WTC11 (cell line): ENCODE data around the gene IDUA. TPM values are rescaled to one million over a fixed set of nuclear protein-coding genes. Genes with fewer than 3 reads are reported as not detected.

ENCODE experiments used
- ATAC-seq: fragments of 200-7000 bp; cut with Tn5 transposase; 2 replicates; pipeline ENCODE4 v1.10.0; 2021; ENCODE audit warnings: mild to moderate bottlenecking, moderate library complexity
- CTCF ChIA-PET: fragments of 300-600 bp; sonication (Branson Sonifier 250); formaldehyde crosslinking; loops from one replicate; lab custom pipeline; 2021; ENCODE audit warnings: antibody characterized with exemption; lab: Charles Lee
- POLR2A ChIA-PET: fragments of 350-600 bp; sonication (Branson Sonifier 250); formaldehyde crosslinking; loops from one replicate; lab custom pipeline; 2021; ENCODE audit warnings: antibody characterized with exemption; lab: Charles Lee
- DNase-seq: peaks from one replicate; pipeline ENCODE4 v3.0.0; 2021; ENCODE audit warnings: low spot score
- H3K27ac Mint-ChIP-seq: 2 replicates; pipeline ENCODE4 v1.8.0; 2021; ENCODE audit warnings: mixed read lengths
- H3K27me3 Mint-ChIP-seq: 2 replicates; pipeline ENCODE4 v1.8.0; 2021; ENCODE audit warnings: low read depth, mild to moderate bottlenecking, moderate library complexity, mixed read lengths
- H3K36me3 Mint-ChIP-seq: 2 replicates; pipeline ENCODE4 v1.8.0; 2021; ENCODE audit warnings: mixed read lengths
- H3K4me1 Mint-ChIP-seq: 2 replicates; pipeline ENCODE4 v1.8.0; 2022; ENCODE audit warnings: mixed read lengths
- H3K4me3 Mint-ChIP-seq: 2 replicates; pipeline ENCODE4 v1.8.0; 2021; ENCODE audit warnings: mild to moderate bottlenecking, moderate library complexity, mixed read lengths
- H3K9me3 Mint-ChIP-seq: 2 replicates; pipeline ENCODE4 v1.8.0; 2021; ENCODE audit warnings: mixed read lengths
- AFF4 ChIP-seq: sonication (generic); formaldehyde crosslinking; IDR thresholded peaks from 2 replicates; pipeline ENCODE4 v1.8.1; 2023; ENCODE audit warnings: mild to moderate bottlenecking, missing genetic modification reagents, borderline replicate concordance
- AR ChIP-seq: fragments of 250-450 bp; sonication (Bioruptor Pico); IDR thresholded peaks from 2 replicates; pipeline ENCODE4 v1.9.0; 2021; ENCODE audit warnings: mild to moderate bottlenecking
- ARID4B ChIP-seq: sonication (generic); formaldehyde crosslinking; IDR thresholded peaks from 2 replicates; pipeline ENCODE4 v1.8.0; 2023; ENCODE audit warnings: missing genetic modification reagents, mild to moderate bottlenecking, borderline replicate concordance
- CREB1 ChIP-seq: sonication (generic); formaldehyde crosslinking; IDR thresholded peaks from 2 replicates; pipeline ENCODE4 v1.8.0; 2023; ENCODE audit warnings: mild to moderate bottlenecking, missing genetic modification reagents
- E2F4 ChIP-seq: sonication (generic); formaldehyde crosslinking; IDR thresholded peaks from 2 replicates; pipeline ENCODE4 v1.8.1; 2022; ENCODE audit warnings: low read depth, mild to moderate bottlenecking, moderate library complexity, missing genetic modification reagents, borderline replicate concordance
- ELF4 ChIP-seq: sonication (generic); formaldehyde crosslinking; IDR thresholded peaks from 2 replicates; pipeline ENCODE4 v1.8.1; 2022; ENCODE audit warnings: low read depth, mild to moderate bottlenecking, moderate library complexity, missing genetic modification reagents
- GTF2I ChIP-seq: fragments of 250-450 bp; sonication (Bioruptor Pico); conservative IDR thresholded peaks from 2 replicates; pipeline ENCODE4 v1.4.0; 2021; ENCODE audit warnings: mild to moderate bottlenecking
- IRF2 ChIP-seq: sonication (generic); formaldehyde crosslinking; IDR thresholded peaks from 2 replicates; pipeline ENCODE4 v1.8.0; 2022; ENCODE audit warnings: low read depth, missing genetic modification reagents, borderline replicate concordance
- MYBL2 ChIP-seq: sonication (generic); formaldehyde crosslinking; IDR thresholded peaks from 2 replicates; pipeline ENCODE4 v1.8.1; 2023; ENCODE audit warnings: mild to moderate bottlenecking, moderate library complexity, missing genetic modification reagents
- PRRX2 ChIP-seq: fragments of 250-450 bp; sonication (Bioruptor Pico); IDR thresholded peaks from 2 replicates; pipeline ENCODE4 v1.8.0; 2021; ENCODE audit warnings: mild to moderate bottlenecking
- RORB ChIP-seq: fragments of 250-450 bp; sonication (Bioruptor Pico); IDR thresholded peaks from 2 replicates; pipeline ENCODE4 v1.9.0; 2021; ENCODE audit warnings: mild to moderate bottlenecking
- STAT6 ChIP-seq: sonication (generic); formaldehyde crosslinking; conservative IDR thresholded peaks from 2 replicates; pipeline ENCODE4 v1.8.1; 2023; ENCODE audit warnings: mild to moderate bottlenecking, low read depth, missing genetic modification reagents, moderate library complexity
- TEAD4 ChIP-seq: sonication (generic); formaldehyde crosslinking; IDR thresholded peaks from 2 replicates; pipeline ENCODE4 v1.8.0; 2022; ENCODE audit warnings: mild to moderate bottlenecking, missing genetic modification reagents
- ZNF121 ChIP-seq: sonication (generic); formaldehyde crosslinking; IDR thresholded peaks from 2 replicates; pipeline ENCODE4 v1.8.0; 2023; ENCODE audit warnings: missing genetic modification reagents
- ZNF138 ChIP-seq: sonication (generic); formaldehyde crosslinking; conservative IDR thresholded peaks from 2 replicates; pipeline ENCODE4 v1.8.1; 2022; ENCODE audit warnings: mild to moderate bottlenecking, moderate library complexity, missing genetic modification reagents
- ZNF219 ChIP-seq: sonication (generic); formaldehyde crosslinking; IDR thresholded peaks from 2 replicates; pipeline ENCODE4 v1.8.0; 2023; ENCODE audit warnings: missing genetic modification reagents, mild to moderate bottlenecking, borderline replicate concordance
- ZNF232 ChIP-seq: sonication (generic); formaldehyde crosslinking; IDR thresholded peaks from 2 replicates; pipeline ENCODE4 v1.8.0; 2022; ENCODE audit warnings: mild to moderate bottlenecking, missing genetic modification reagents
- ZNF281 ChIP-seq: sonication (generic); formaldehyde crosslinking; IDR thresholded peaks from 2 replicates; pipeline ENCODE4 v1.8.0; 2023; ENCODE audit warnings: mild to moderate bottlenecking, missing genetic modification reagents
- total RNA-seq: library from RNA; stranded (reverse); gene quantifications from 3 replicates; pipeline ENCODE4 v1.2.3, GENCODE V29; 2021

The IDUA gene
- total RNA-seq, 1 experiment from 2014 or later = 8.7 TPM

- CTCF ChIA-PET = no interaction called here
- peaks cover 5% of the 10 kb centered on the region for H3K4me1 Mint-ChIP-seq
- TF ChIP-seq ELF4 (CRISPR knock-in tag) (no peak), ZNF232 (no peak), AFF4 (CRISPR knock-in tag) (no peak), STAT6 (CRISPR knock-in tag) (no peak), ZNF281 (CRISPR knock-in tag) (no peak), IRF2 (no peak), ZNF138 (CRISPR knock-in tag) (no peak), ZNF219 (CRISPR knock-in tag) (no peak), GTF2I (CRISPR knock-in tag) (no peak), TEAD4 (CRISPR knock-in tag) (no peak), CREB1 (CRISPR knock-in tag) (no peak), ARID4B (CRISPR knock-in tag) (no peak), MYBL2 (CRISPR knock-in tag) (no peak), E2F4 (no peak), RORB (CRISPR knock-in tag) (no peak), AR (no peak), ZNF121 (no peak), PRRX2 (no peak)
- TF ChIP-seq, all 79 proteins: peak for 0
- H3K27me3 Mint-ChIP-seq = peaks cover 8% of the 10 kb centered on the region
- ATAC-seq (no peak), DNase-seq (no peak)
- no peak overlapping the region for H3K4me3 Mint-ChIP-seq
- H3K36me3 Mint-ChIP-seq = no peaks in the 10 kb centered on the region
- no peaks in the 10 kb centered on the region for H3K9me3 Mint-ChIP-seq
- POLR2A ChIA-PET = no interaction called here
- no peak overlapping the region for H3K27ac Mint-ChIP-seq
These were observed 28.3 kb downstream of the IDUA start for GRCh38 chr4:1015179-1015578.
